ENCODE results near the gene ISG20L2.
"Not testable (repeated sequence)": the region's sequence is repeated elsewhere in the genome, so short reads cannot be mapped to it uniquely, and the experiment has no call there.

ISG20L2 gene

GRCh38 chr1:156767101-156767878 lies 38.7 kb upstream of the ISG20L2 start, which contains the start of gene PRCC:
PRCC (plus strand) TSS chr1:156767535; CDS start chr1:156767772, 237 bp downstream.
- H3K36me3 ChIP-seq (ENCODE audit: control insufficient read depth, low read length), result peaks cover 36% of the 10 kb centered on the region
- peaks cover 34% of the 10 kb centered on the region for H3K4me1 ChIP-seq (ENCODE audit: control insufficient read depth, low read length)
- H4K20me1 ChIP-seq (ENCODE audit: control insufficient read depth, insufficient read depth, low read depth, low read length), result peaks cover 9% of the 10 kb centered on the region; the same call in 1 of the 2 replicates
- no peaks in the 10 kb centered on the region for H3K9me3 ChIP-seq (ENCODE audit: control insufficient read depth, insufficient read depth, low read length)
- H3K4me3 ChIP-seq (ENCODE audit: low read length), result peak within 1 kb of the TSS; percentile 76
- H3K79me2 ChIP-seq (ENCODE audit: control insufficient read depth, low read length), result peaks cover 60% of the 10 kb centered on the region
- no peaks in the 10 kb centered on the region for H3K9me2 ChIP-seq (replicated peaks; ENCODE audit: control insufficient read depth, low read length)
- H3K4me2 ChIP-seq (ENCODE audit: low read length), result peak within 1 kb of the TSS; percentile 91
- H3K27ac ChIP-seq (ENCODE audit: low read depth, low read length), result peak within 1 kb of the TSS; percentile 57
- no peak for TF ChIP-seq EZH2phosphoT487 (IDR thresholded peaks at IDR 0.05; ENCODE audit: borderline replicate concordance, low read length)
- no peak for TF ChIP-seq CTCF (IDR thresholded peaks at IDR 0.05; ENCODE audit: low read depth, low read length, poor library complexity, severe bottlenecking)
- H3K27me3 ChIP-seq (ENCODE audit: control insufficient read depth, low read length), result no peaks in the 10 kb centered on the region
- peaks cover 4% of the 10 kb centered on the region; the same call in 1 of the 2 replicates for H3F3A ChIP-seq (ENCODE audit: control insufficient read depth, insufficient read depth)

- peaks cover 9% of the 10 kb centered on the region; the same call in 1 of the 2 replicates for H4K20me1 ChIP-seq (ENCODE audit: control insufficient read depth, insufficient read depth, low read depth, low read length)
- no peaks in the 10 kb centered on the region for H3K27me3 ChIP-seq (ENCODE audit: control insufficient read depth, low read length)
- no peaks in the 10 kb centered on the region for H3K9me3 ChIP-seq (ENCODE audit: control insufficient read depth, insufficient read depth, low read length)
- H3K4me2 ChIP-seq (ENCODE audit: low read length), result peak overlapping the region; percentile 86
- peaks cover 32% of the 10 kb centered on the region for H3K36me3 ChIP-seq (ENCODE audit: control insufficient read depth, low read length)
- peaks cover 34% of the 10 kb centered on the region for H3K4me1 ChIP-seq (ENCODE audit: control insufficient read depth, low read length)
- peak overlapping the region; percentile 30 for H3K27ac ChIP-seq (ENCODE audit: low read depth, low read length)
- H3K79me2 ChIP-seq (ENCODE audit: control insufficient read depth, low read length), result peaks cover 53% of the 10 kb centered on the region
- H3F3A ChIP-seq (ENCODE audit: control insufficient read depth, insufficient read depth), result peaks cover 4% of the 10 kb centered on the region; the same call in 1 of the 2 replicates
- TF ChIP-seq CTCF (IDR thresholded peaks at IDR 0.05; ENCODE audit: low read depth, low read length, poor library complexity, severe bottlenecking) (no peak), EZH2phosphoT487 (IDR thresholded peaks at IDR 0.05; ENCODE audit: borderline replicate concordance, low read length) (no peak)
- no peaks in the 10 kb centered on the region for H3K9me2 ChIP-seq (replicated peaks; ENCODE audit: control insufficient read depth, low read length)
- H3K4me3 ChIP-seq (ENCODE audit: low read length), result peak overlapping the region; percentile 76
Measured at GRCh38 chr1:156766298-156767100, 37.9 kb upstream of the ISG20L2 start.

GRCh38 chr1:156765666-156766065 lies 37.1 kb upstream of the ISG20L2 start:
- Histone ChIP-seq H4K20me1 (ENCODE audit: control insufficient read depth, insufficient read depth, low read depth, low read length) (peaks cover 6% of the 10 kb centered on the region; the same call in 1 of the 2 replicates), H3K27me3 (ENCODE audit: control insufficient read depth, low read length) (no peaks in the 10 kb centered on the region), H3K9me3 (ENCODE audit: control insufficient read depth, insufficient read depth, low read length) (no peaks in the 10 kb centered on the region), H3K4me2 (ENCODE audit: low read length) (peak overlapping the region; percentile 86), H3F3A (ENCODE audit: control insufficient read depth, insufficient read depth) (peaks cover 1% of the 10 kb centered on the region; the same call in 1 of the 2 replicates), H3K4me3 (ENCODE audit: low read length) (peak overlapping the region; percentile 76), H3K27ac (ENCODE audit: low read depth, low read length) (no peak overlapping the region), H3K36me3 (ENCODE audit: control insufficient read depth, low read length) (peaks cover 23% of the 10 kb centered on the region), H3K9me2 (replicated peaks; ENCODE audit: control insufficient read depth, low read length) (no peaks in the 10 kb centered on the region), H3K4me1 (ENCODE audit: control insufficient read depth, low read length) (peaks cover 28% of the 10 kb centered on the region), H3K79me2 (ENCODE audit: control insufficient read depth, low read length) (peaks cover 45% of the 10 kb centered on the region)
- TF ChIP-seq CTCF (IDR thresholded peaks at IDR 0.05; ENCODE audit: low read depth, low read length, poor library complexity, severe bottlenecking) (no peak), EZH2phosphoT487 (IDR thresholded peaks at IDR 0.05; ENCODE audit: borderline replicate concordance, low read length) (no peak)

GRCh38 chr1:156765136-156765535 lies 36.6 kb upstream of the ISG20L2 start:
- H3K36me3 ChIP-seq (ENCODE audit: control insufficient read depth, low read length), result peaks cover 18% of the 10 kb centered on the region
- H3K9me2 ChIP-seq (replicated peaks; ENCODE audit: control insufficient read depth, low read length); H4K20me1 ChIP-seq (ENCODE audit: control insufficient read depth, insufficient read depth, low read depth, low read length); H3K4me2 ChIP-seq (ENCODE audit: low read length); H3F3A ChIP-seq (ENCODE audit: control insufficient read depth, insufficient read depth); H3K27ac ChIP-seq (ENCODE audit: low read depth, low read length); H3K9me3 ChIP-seq (ENCODE audit: control insufficient read depth, insufficient read depth, low read length); H3K4me3 ChIP-seq (ENCODE audit: low read length); H3K27me3 ChIP-seq (ENCODE audit: control insufficient read depth, low read length): not testable (repeated sequence)
- H3K4me1 ChIP-seq (ENCODE audit: control insufficient read depth, low read length), result peaks cover 24% of the 10 kb centered on the region
- peaks cover 39% of the 10 kb centered on the region for H3K79me2 ChIP-seq (ENCODE audit: control insufficient read depth, low read length)
